Endodermal cell (in vitro differentiated cells): ENCODE results near the gene RAC2. TPM values are rescaled to one million over a fixed set of nuclear protein-coding genes. Genes with fewer than 3 reads are reported as not detected.

Experiments
- DNase-seq: peaks from one replicate; pipeline ENCODE4 v3.0.0-alpha.2; 2017
- H3K27ac ChIP-seq: 2 replicates; pipeline ENCODE4 v1.5.1; 2013; ENCODE audit warnings: mild to moderate bottlenecking, low read depth, low read length, moderate library complexity
- H3K27me3 ChIP-seq: 2 replicates; pipeline ENCODE4 v1.6.1; 2013; ENCODE audit warnings: mild to moderate bottlenecking, low read length, moderate library complexity; ENCODE audit not compliant: insufficient read depth, control insufficient read depth, poor library complexity, severe bottlenecking
- H3K36me3 ChIP-seq: 2 replicates; pipeline ENCODE4 v1.7.0; 2013; ENCODE audit warnings: mild to moderate bottlenecking, low read length, moderate library complexity; ENCODE audit not compliant: control insufficient read depth, insufficient read depth
- H3K4me1 ChIP-seq: one replicate; pipeline ENCODE4 v1.7.0; 2013; ENCODE audit warnings: low read length; ENCODE audit not compliant: control insufficient read depth, insufficient read depth
- H3K4me3 ChIP-seq: 2 replicates; pipeline ENCODE4 v1.5.1; 2013; ENCODE audit warnings: mild to moderate bottlenecking, low read length, moderate library complexity
- H3K9ac ChIP-seq: 2 replicates; pipeline ENCODE4 v1.6.1; 2013; ENCODE audit warnings: mild to moderate bottlenecking, low read length, moderate library complexity; ENCODE audit not compliant: poor library complexity, severe bottlenecking; ENCODE audit errors: extremely low read depth
- H3K9me3 ChIP-seq: 2 replicates; pipeline ENCODE4 v1.6.1; 2013; ENCODE audit warnings: mild to moderate bottlenecking, low read length, moderate library complexity; ENCODE audit not compliant: control insufficient read depth
- H3K27ac Mint-ChIP-seq: 2 replicates; pipeline ENCODE4 v1.8.0; 2020; ENCODE audit warnings: mixed read lengths
- H3K27me3 Mint-ChIP-seq: 2 replicates; pipeline ENCODE4 v1.8.0; 2021; ENCODE audit warnings: mild to moderate bottlenecking, mixed read lengths; ENCODE audit not compliant: insufficient read depth
- H3K36me3 Mint-ChIP-seq: 2 replicates; pipeline ENCODE4 v1.8.0; 2020; ENCODE audit warnings: low read depth, mixed read lengths
- H3K4me1 Mint-ChIP-seq: 2 replicates; pipeline ENCODE4 v1.8.0; 2020; ENCODE audit warnings: mixed read lengths
- H3K4me3 Mint-ChIP-seq: 2 replicates; pipeline ENCODE4 v1.8.0; 2020; ENCODE audit warnings: mild to moderate bottlenecking, moderate library complexity, mixed read lengths
- H3K9me3 Mint-ChIP-seq: 2 replicates; pipeline ENCODE4 v1.8.0; 2020; ENCODE audit warnings: mild to moderate bottlenecking, mixed read lengths
- CTCF ChIP-seq: fragments of 200-600 bp; sonication (generic); conservative IDR thresholded peaks from 2 replicates; pipeline ENCODE4 v1.5.0; 2021; ENCODE audit warnings: antibody characterized with exemption, mild to moderate bottlenecking
- WGBS, 2 experiments: methylation state at CpG; one replicate each; pipeline versions ENCODE4 v1.1.5 to v1.1.7; 2013; ENCODE audit warnings: missing lambda C conversion rate in 2 of 2, mixed read lengths in 1 of 2; ENCODE audit not compliant: insufficient coverage in 1 of 2, insufficient read length in 1 of 2; 5-methylcytosine and 5-hydroxymethylcytosine counted together
- total RNA-seq, 2 donors: library from RNA; stranded (reverse); fragmentation: NEBNext Ultra II Directional in 1 of 2; extraction: Animal tissue kit (Norgen Biotek cat#: 25700) in 1 of 2; gene quantifications; 2 replicates in 1 of 2; 3 replicates in 1 of 2; pipeline ENCODE4 v1.2.1, GENCODE V29; 2021

Gene RAC2
- total RNA-seq, 2 donors from 2014 or later: 4.5 to 5.6 TPM

- Histone ChIP-seq H3K9me3 (peaks cover 4% of the 10 kb centered on the region), H3K4me3 (no peak overlapping the region), H3K36me3 (no peaks in the 10 kb centered on the region), H3K27ac (no peak overlapping the region), H3K27me3 (peaks cover 15% of the 10 kb centered on the region), H3K9ac (no peak overlapping the region), H3K4me1 (peaks cover 13% of the 10 kb centered on the region)
- H3K4me1 Mint-ChIP-seq: peaks cover 31% of the 10 kb centered on the region
- H3K9me3 Mint-ChIP-seq: peaks cover 8% of the 10 kb centered on the region
- H3K36me3 Mint-ChIP-seq: no peaks in the 10 kb centered on the region
- TF ChIP-seq CTCF: no peak
- H3K4me3 Mint-ChIP-seq: peak overlapping the region; percentile 39
- peaks cover 37% of the 10 kb centered on the region for H3K27me3 Mint-ChIP-seq
- peak; percentile 62 for DNase-seq
- no peak overlapping the region for H3K27ac Mint-ChIP-seq
- WGBS, 2 experiments: 78 to 90% methylated on average over 13 to 14 of the region's 14 CpGs
Observed at GRCh38 chr22:37258753-37259401, 14.8 kb upstream of the RAC2 start.

GRCh38 chr22:37258005-37258752 lies 14.1 kb upstream of the RAC2 start:
- peaks cover under 1% of the 10 kb centered on the region for H3K9me3 Mint-ChIP-seq
- Histone ChIP-seq H3K4me1 (peaks cover 13% of the 10 kb centered on the region), H3K4me3 (no peak overlapping the region), H3K9ac (no peak overlapping the region), H3K9me3 (no peaks in the 10 kb centered on the region), H3K36me3 (no peaks in the 10 kb centered on the region), H3K27me3 (peaks cover 15% of the 10 kb centered on the region), H3K27ac (no peak overlapping the region)
- peak; percentile 68 for DNase-seq
- peak; percentile 34 for TF ChIP-seq CTCF
- H3K4me3 Mint-ChIP-seq: no peak overlapping the region
- H3K36me3 Mint-ChIP-seq: no peaks in the 10 kb centered on the region
- WGBS, 2 experiments: 82 to 88% methylated on average over 8 to 9 of the region's 9 CpGs
- peaks cover 35% of the 10 kb centered on the region for H3K27me3 Mint-ChIP-seq
- H3K4me1 Mint-ChIP-seq: peaks cover 34% of the 10 kb centered on the region
- no peak overlapping the region for H3K27ac Mint-ChIP-seq

GRCh38 chr22:37256075-37256726 lies 12.1 kb upstream of the RAC2 start:
- no peak overlapping the region for H3K4me3 ChIP-seq
- peak; percentile 48 for DNase-seq
- no peak overlapping the region for H3K4me3 Mint-ChIP-seq
- no peak overlapping the region for H3K27ac ChIP-seq
- peaks cover 21% of the 10 kb centered on the region for H3K27me3 Mint-ChIP-seq
- peaks cover 13% of the 10 kb centered on the region for H3K4me1 ChIP-seq
- H3K9ac ChIP-seq: no peak overlapping the region
- WGBS, 2 experiments: 78 to 87% methylated on average over 4 to 10 of the region's 10 CpGs
- H3K27me3 ChIP-seq: peaks cover 10% of the 10 kb centered on the region
- no peaks in the 10 kb centered on the region for H3K9me3 ChIP-seq
- peaks cover 36% of the 10 kb centered on the region for H3K4me1 Mint-ChIP-seq
- H3K36me3 ChIP-seq: no peaks in the 10 kb centered on the region
- H3K9me3 Mint-ChIP-seq: no peaks in the 10 kb centered on the region
- H3K27ac Mint-ChIP-seq: no peak overlapping the region
- no peaks in the 10 kb centered on the region for H3K36me3 Mint-ChIP-seq
- no peak for TF ChIP-seq CTCF
